CD4-positive, alpha-beta T cell (primary cell): ENCODE measurements around the gene ORM2. TPM values are rescaled to one million over a fixed set of nuclear protein-coding genes. Genes with fewer than 3 reads are reported as not detected.

Experiments
- ATAC-seq: fragments of 200-7000 bp; cut with Tn5 transposase; one replicate; pipeline ENCODE4 v1.10.0; 2022; ENCODE audit warnings: mild to moderate bottlenecking; ENCODE audit not compliant: poor library complexity
- CTCF ChIA-PET: fragments of 350-600 bp; sonication (Branson Sonifier 250); formaldehyde crosslinking; loops from one replicate; lab custom pipeline; 2021; ENCODE audit warnings: antibody characterized with exemption, inconsistent platforms; lab: Charles Lee
- POLR2A ChIA-PET: fragments of 350-600 bp; sonication (Branson Sonifier 250); formaldehyde crosslinking; loops from one replicate; lab custom pipeline; 2021; ENCODE audit warnings: antibody characterized with exemption, inconsistent platforms; lab: Charles Lee
- DNase-seq, 14 experiments: peaks; one replicate each; pipeline ENCODE4 v3.0.0-alpha.2; 2013 to 2020; ENCODE audit warnings: mixed read lengths in 2 of 14
- H3K27ac ChIP-seq, 2 donors: one replicate each; pipeline versions ENCODE4 v1.5.1 to v1.7.0; 2013; ENCODE audit warnings: low read length in 2 of 2, low read depth in 1 of 2, mild to moderate bottlenecking in 1 of 2
- H3K27me3 ChIP-seq, 2 experiments: 1 replicate in 1 of 2; 2 replicates in 1 of 2; pipeline versions ENCODE4 v1.6.1 to v1.7.0; 2013; ENCODE audit warnings: low read length in 2 of 2, control low read depth in 1 of 2, mild to moderate bottlenecking in 1 of 2, moderate library complexity in 1 of 2; ENCODE audit not compliant: insufficient read depth in 2 of 2, control insufficient read depth in 1 of 2
- H3K36me3 ChIP-seq: one replicate; pipeline ENCODE4 v1.6.1; 2013; ENCODE audit warnings: low read length, control low read depth; ENCODE audit not compliant: insufficient read depth
- H3K4me1 ChIP-seq: one replicate; pipeline ENCODE4 v1.6.1; 2013; ENCODE audit warnings: low read length, control low read depth; ENCODE audit not compliant: insufficient read depth
- H3K4me3 ChIP-seq: one replicate; pipeline ENCODE4 v1.5.1; 2013; ENCODE audit warnings: mild to moderate bottlenecking, low read length, moderate library complexity
- H3K9me3 ChIP-seq, 2 experiments: 1 replicate in 1 of 2; 2 replicates in 1 of 2; pipeline versions ENCODE4 v1.6.1 to v1.7.0; 2013; ENCODE audit warnings: low read length in 2 of 2, mild to moderate bottlenecking in 2 of 2, control low read depth in 1 of 2, moderate library complexity in 1 of 2; ENCODE audit not compliant: control insufficient read depth in 1 of 2, insufficient read depth in 1 of 2
- H3K27ac Mint-ChIP-seq: one replicate; pipeline ENCODE4 v1.8.0; 2020; ENCODE audit warnings: mixed read lengths
- H3K27me3 Mint-ChIP-seq: one replicate; pipeline ENCODE4 v1.8.0; 2021; ENCODE audit warnings: mixed read lengths
- H3K36me3 Mint-ChIP-seq: one replicate; pipeline ENCODE4 v1.8.0; 2021; ENCODE audit warnings: low read depth, mixed read lengths
- H3K4me1 Mint-ChIP-seq: one replicate; pipeline ENCODE4 v1.8.0; 2021; ENCODE audit warnings: low read depth, mixed read lengths
- H3K4me3 Mint-ChIP-seq: one replicate; pipeline ENCODE4 v1.8.0; 2020; ENCODE audit warnings: mild to moderate bottlenecking, mixed read lengths
- H3K9me3 Mint-ChIP-seq: one replicate; pipeline ENCODE4 v1.8.0; 2020; ENCODE audit warnings: mixed read lengths
- intact Hi-C, 2 experiments: fragments of 100-400 bp; cut with DNase I in 1 of 2; cut with micrococcal nuclease in 1 of 2; formaldehyde crosslinking; loops; one replicate each; pipeline versions ENCODE4 v1.15.1 to v1.9.0; 2023 to 2025; cut with DNase I, micrococcal nuclease
- total RNA-seq, 174 experiments: library from RNA in 2 of 174; stranded (reverse) in 2 of 174; gene quantifications; one replicate each; pipeline ENCODE4 v1.2.3 and lab custom pipeline; 2021 to 2026
- TF ChIP-seq, protein P1 (sequence below): fragments of 200-600 bp; IDR thresholded peaks from one replicate; pipeline ENCODE4 v1.8.0; 2022; ENCODE audit warnings: antibody characterized with exemption, mild to moderate bottlenecking

Gene ORM2
- total RNA-seq, 2 experiments from 2014 or later = not detected

DNA sequence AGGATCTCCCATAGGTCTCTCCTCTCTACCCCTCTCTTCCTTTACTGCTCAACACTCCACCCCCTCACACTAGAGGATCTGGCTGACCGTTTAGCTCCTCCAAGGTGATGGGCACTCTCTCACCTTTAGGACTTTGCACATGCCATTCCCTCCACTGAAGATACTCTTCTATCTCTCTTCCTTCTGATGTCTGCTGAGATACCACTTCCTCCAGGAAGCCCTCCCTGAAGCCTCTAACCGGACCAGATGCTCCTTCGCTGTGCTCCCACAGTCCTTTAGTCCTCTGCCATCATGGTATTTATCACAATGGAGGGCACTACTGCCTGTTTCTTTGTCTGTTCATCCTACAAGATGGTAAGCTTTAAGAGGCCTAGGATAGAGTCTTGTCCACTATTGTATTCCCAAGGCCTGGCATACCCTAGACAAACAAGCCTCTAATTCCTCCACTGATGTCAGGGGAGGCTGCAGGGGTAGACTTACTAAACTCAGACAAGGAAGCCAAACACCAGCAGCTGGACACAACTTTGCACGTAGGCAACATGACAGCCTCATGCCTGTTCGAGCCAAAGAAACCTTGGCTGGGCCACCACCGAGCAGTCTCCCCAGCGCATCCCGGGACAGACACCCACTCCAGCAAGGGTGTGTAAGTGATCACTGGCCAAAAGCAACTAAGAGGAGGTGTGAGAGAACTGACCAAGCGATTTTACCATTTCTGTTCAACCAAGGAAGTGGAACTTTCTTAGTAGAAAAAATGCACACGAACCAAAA, 20.2 kb downstream of the ORM2 start:
- DNase-seq (no peak), ATAC-seq (no peak)
- Histone ChIP-seq H3K4me3 (no peak overlapping the region), H3K27ac (peak overlapping the region; percentile 61 to 66), H3K36me3 (peaks cover 85% of the 10 kb centered on the region), H3K4me1 (peaks cover 40% of the 10 kb centered on the region), H3K27me3 (no peaks in the 10 kb centered on the region), H3K9me3 (no peaks in the 10 kb centered on the region)
- Mint-ChIP-seq H3K4me3 (peak overlapping the region; percentile 11), H3K36me3 (peaks cover 94% of the 10 kb centered on the region), H3K27me3 (no peaks in the 10 kb centered on the region), H3K9me3 (no peaks in the 10 kb centered on the region), H3K4me1 (peaks cover 55% of the 10 kb centered on the region), H3K27ac (peak overlapping the region; percentile 92)
- intact Hi-C loops = loop anchor here (2.0 to 5.0 kb wide), 3 partner anchors 15 to 37 kb away; partner anchors contain the start of gene AKNA (in 2 of the 2)
- ChIA-PET CTCF (interaction anchor here (0.7 to 1.5 kb wide), 3 partner anchors 11 to 17 kb away, joined by 3 to 5 read pairs (median 4); no protein-coding TSS in a partner anchor), POLR2A (interaction anchor here (0.7 to 1.2 kb wide), 4 partner anchors 11 to 58 kb away, joined by 3 to 4 read pairs (median 3); partner anchors contain the start of gene AKNA)
- TF ChIP-seq, protein P1, sequence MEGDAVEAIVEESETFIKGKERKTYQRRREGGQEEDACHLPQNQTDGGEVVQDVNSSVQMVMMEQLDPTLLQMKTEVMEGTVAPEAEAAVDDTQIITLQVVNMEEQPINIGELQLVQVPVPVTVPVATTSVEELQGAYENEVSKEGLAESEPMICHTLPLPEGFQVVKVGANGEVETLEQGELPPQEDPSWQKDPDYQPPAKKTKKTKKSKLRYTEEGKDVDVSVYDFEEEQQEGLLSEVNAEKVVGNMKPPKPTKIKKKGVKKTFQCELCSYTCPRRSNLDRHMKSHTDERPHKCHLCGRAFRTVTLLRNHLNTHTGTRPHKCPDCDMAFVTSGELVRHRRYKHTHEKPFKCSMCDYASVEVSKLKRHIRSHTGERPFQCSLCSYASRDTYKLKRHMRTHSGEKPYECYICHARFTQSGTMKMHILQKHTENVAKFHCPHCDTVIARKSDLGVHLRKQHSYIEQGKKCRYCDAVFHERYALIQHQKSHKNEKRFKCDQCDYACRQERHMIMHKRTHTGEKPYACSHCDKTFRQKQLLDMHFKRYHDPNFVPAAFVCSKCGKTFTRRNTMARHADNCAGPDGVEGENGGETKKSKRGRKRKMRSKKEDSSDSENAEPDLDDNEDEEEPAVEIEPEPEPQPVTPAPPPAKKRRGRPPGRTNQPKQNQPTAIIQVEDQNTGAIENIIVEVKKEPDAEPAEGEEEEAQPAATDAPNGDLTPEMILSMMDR = no peak

DNA sequence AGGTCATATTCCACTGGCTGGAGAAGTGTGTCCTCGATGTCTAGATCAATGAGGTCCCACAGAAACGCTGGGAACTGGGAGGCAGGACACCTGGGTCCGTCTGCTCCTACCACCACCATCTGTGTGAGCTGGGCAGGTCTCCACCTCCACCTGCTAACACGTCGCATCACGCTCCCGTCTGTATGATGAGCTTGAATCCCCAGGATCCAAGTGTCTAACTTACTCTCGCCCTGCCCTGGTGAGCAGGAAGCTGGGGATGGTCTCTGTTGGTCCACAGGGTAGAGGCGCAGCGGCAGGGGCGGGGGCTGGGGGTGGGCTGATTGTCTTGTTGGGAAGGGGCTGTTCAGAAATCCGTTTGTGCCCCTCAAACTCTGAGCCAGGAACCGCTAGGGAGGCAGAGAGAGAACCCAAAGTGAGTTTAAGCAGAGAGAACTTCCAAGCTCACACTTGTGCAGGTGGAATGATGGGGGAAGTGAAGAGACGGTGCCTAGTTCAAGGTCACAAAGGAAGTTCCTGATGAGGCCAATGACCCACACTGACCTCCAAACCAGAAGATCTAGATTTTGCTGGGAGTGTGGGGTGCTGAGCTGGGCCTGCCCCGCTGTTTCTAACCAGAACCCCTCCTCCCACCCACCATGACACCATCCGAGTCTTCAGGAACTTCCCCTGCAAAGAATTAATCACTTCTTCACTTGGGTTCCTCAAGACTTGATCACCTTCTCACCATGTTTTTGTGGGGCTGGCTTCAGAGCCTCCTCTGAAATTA, 21.1 kb downstream of the ORM2 start:
- Mint-ChIP-seq H3K27ac (peak overlapping the region; percentile 92), H3K27me3 (no peaks in the 10 kb centered on the region), H3K36me3 (peaks cover 94% of the 10 kb centered on the region), H3K4me1 (peaks cover 55% of the 10 kb centered on the region), H3K9me3 (no peaks in the 10 kb centered on the region), H3K4me3 (no peak overlapping the region)
- Histone ChIP-seq H3K27ac (no peak overlapping the region), H3K4me3 (no peak overlapping the region), H3K36me3 (peaks cover 82% of the 10 kb centered on the region), H3K27me3 (no peaks in the 10 kb centered on the region), H3K4me1 (peaks cover 41% of the 10 kb centered on the region), H3K9me3 (no peaks in the 10 kb centered on the region)
- POLR2A ChIA-PET = interaction anchor here (0.7 to 1.5 kb wide), 7 partner anchors 11 to 57 kb away, joined by 3 to 4 read pairs (median 3); partner anchors contain the start of gene AKNA
- TF ChIP-seq, protein P1 = no peak
- intact Hi-C loops = loop anchor here in 1 of 2 experiments (5.0 kb wide), 1 partner anchor 36 kb away; the partner anchor contains the start of gene AKNA
- CTCF ChIA-PET = interaction anchor here (0.7 to 2.8 kb wide), 3 partner anchors 13 to 55 kb away, joined by 3 to 8 read pairs (median 4); no protein-coding TSS in a partner anchor
- ATAC-seq = no peak
- no peak for DNase-seq

DNA sequence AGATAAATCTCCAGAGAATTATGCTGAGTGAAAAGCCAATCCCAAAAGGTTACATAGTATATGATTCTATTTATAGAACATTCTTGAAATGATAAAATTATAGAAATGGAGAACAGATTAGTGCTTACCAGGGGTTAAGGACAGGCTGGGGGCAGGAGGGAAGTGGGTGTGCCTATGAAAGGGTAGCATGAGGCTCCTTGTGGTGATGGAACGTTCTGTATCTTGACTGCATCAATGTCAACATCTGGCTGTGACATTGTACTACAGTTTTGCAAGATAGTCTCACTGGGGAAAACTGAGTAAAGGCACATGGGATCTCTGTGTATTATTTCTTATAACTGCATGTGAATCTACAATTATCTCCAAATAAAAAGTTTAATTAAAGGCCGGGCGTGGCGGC, 22.3 kb downstream of the ORM2 start:
- no peaks in the 10 kb centered on the region for H3K9me3 ChIP-seq
- H3K27me3 ChIP-seq = no peaks in the 10 kb centered on the region
- H3K4me1 ChIP-seq = peaks cover 49% of the 10 kb centered on the region
- ATAC-seq (peak; percentile 57), DNase-seq (peak in 1 of 14 experiments; percentile 17)
- TF ChIP-seq, protein P1 = no peak
- peaks cover 82% of the 10 kb centered on the region for H3K36me3 ChIP-seq
- H3K27ac ChIP-seq = no peak overlapping the region
- H3K27ac Mint-ChIP-seq = peak overlapping the region; percentile 92
- H3K36me3 Mint-ChIP-seq = peaks cover 94% of the 10 kb centered on the region
- peaks cover 64% of the 10 kb centered on the region for H3K4me1 Mint-ChIP-seq
- ChIA-PET CTCF (interaction anchor here (0.7 to 2.8 kb wide), 2 partner anchors 15 to 54 kb away, joined by 4 to 8 read pairs; no protein-coding TSS in a partner anchor), POLR2A (interaction anchor here (0.8 to 2.2 kb wide), 6 partner anchors 12 to 236 kb away, joined by 3 to 6 read pairs (median 3); partner anchors contain the start of gene ATP6V1G1)
- no peak overlapping the region for H3K4me3 ChIP-seq
- H3K9me3 Mint-ChIP-seq = no peaks in the 10 kb centered on the region
- peak overlapping the region; percentile 34 for H3K4me3 Mint-ChIP-seq
- intact Hi-C loops = loop anchor here in 1 of 2 experiments (5.0 kb wide), 1 partner anchor 35 kb away; the partner anchor contains the start of gene AKNA
- no peaks in the 10 kb centered on the region for H3K27me3 Mint-ChIP-seq
